ENCODE data around the gene TBX19.

TBX19 gene
- total RNA-seq: 0.73 to 7.5 (median 2.0) reads per million in 9 experiments

GRCh38 chr1:168280296-168280927 lies at the start of gene TBX19:
Gene TBX19, plus strand, starts transcription at chr1:168280877. Its CDS starts 214 bp downstream, at chr1:168281091.
- no peaks in the 10 kb centered on the region for H3K27me3 Mint-ChIP-seq
- H3K36me3 Mint-ChIP-seq (ENCODE audit: insufficient read depth): no peaks in the 10 kb centered on the region
- H3K4me1 Mint-ChIP-seq (ENCODE audit: low read depth in 2 of 2): peaks cover 3 to 15% of the 10 kb centered on the region in 2 donors
- no peak for DNase-seq
- no peak for ATAC-seq (replicated peaks)
- H3K9me3 Mint-ChIP-seq: no peaks in the 10 kb centered on the region
- H3K27ac Mint-ChIP-seq: peak within 1 kb of the TSS in 1 of 2 donors; percentile 35
- H3K4me3 Mint-ChIP-seq: no peak within 1 kb of the TSS

DNA sequence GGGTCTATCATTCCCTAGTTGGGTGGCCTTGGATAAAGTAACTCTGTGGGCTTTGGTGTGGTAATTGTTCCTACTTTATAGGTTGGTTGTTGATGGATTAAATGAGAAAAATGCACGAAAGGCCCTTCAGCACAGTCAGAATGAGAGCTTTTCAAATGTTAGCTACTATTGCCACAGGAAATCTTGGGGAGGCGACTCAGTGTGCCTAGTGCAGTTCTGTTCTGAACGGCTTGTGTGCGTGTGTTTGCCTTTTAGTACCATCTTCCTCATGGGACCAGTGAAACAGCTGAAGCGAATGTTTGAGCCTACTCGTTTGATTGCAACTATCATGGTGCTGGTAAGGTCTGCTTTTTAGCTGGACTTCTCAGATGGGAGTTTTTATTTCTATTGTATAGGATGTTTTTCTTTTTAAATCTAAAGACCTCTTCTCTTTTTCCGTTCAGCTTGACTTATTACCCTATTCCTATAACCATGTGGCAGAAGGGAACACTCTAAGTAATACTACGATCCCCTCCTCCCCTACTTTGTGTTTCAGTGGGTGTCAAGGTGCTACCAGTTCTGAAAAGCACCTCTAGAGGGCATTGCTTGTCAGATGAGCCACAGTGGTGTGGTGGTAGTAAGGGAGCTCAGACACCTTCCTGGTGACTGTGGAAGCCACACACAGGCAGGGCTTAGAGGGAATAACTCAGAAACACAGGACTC lies 45.7 kb upstream of the TBX19 start:
- no peak overlapping the region for H3K4me3 Mint-ChIP-seq
- H3K4me1 Mint-ChIP-seq (ENCODE audit: low read depth in 2 of 2): peaks cover 40 to 68% of the 10 kb centered on the region in 2 donors
- ATAC-seq (replicated peaks): peak; percentile 99
- H3K9me3 Mint-ChIP-seq: no peaks in the 10 kb centered on the region
- H3K36me3 Mint-ChIP-seq (ENCODE audit: insufficient read depth): peaks cover 73% of the 10 kb centered on the region
- H3K27ac Mint-ChIP-seq: peak overlapping the region; percentile 6 to 53
- no peaks in the 10 kb centered on the region for H3K27me3 Mint-ChIP-seq
- peak; percentile 37 to 51 (median 41) for DNase-seq

- peaks cover 39 to 66% of the 10 kb centered on the region in 2 donors for H3K4me1 Mint-ChIP-seq (ENCODE audit: low read depth in 2 of 2)
- H3K27ac Mint-ChIP-seq: peak overlapping the region; percentile 6 to 53
- peaks cover 77% of the 10 kb centered on the region for H3K36me3 Mint-ChIP-seq (ENCODE audit: insufficient read depth)
- ATAC-seq (replicated peaks): peak; percentile 27
- no peak overlapping the region for H3K4me3 Mint-ChIP-seq
- no peak for DNase-seq
- no peaks in the 10 kb centered on the region for H3K9me3 Mint-ChIP-seq
- no peaks in the 10 kb centered on the region for H3K27me3 Mint-ChIP-seq
Measured at GRCh38 chr1:168235548-168235885, 45.2 kb upstream of the TBX19 start.

- DNase-seq: no peak
- Mint-ChIP-seq H3K27me3 (no peaks in the 10 kb centered on the region), H3K9me3 (no peaks in the 10 kb centered on the region), H3K4me3 (no peak overlapping the region), H3K4me1 (ENCODE audit: low read depth in 2 of 2) (peaks cover 34 to 61% of the 10 kb centered on the region in 2 donors), H3K36me3 (ENCODE audit: insufficient read depth) (peaks cover 80% of the 10 kb centered on the region), H3K27ac (peak overlapping the region; percentile 6 to 53)
- ATAC-seq (replicated peaks): no peak
Measured at GRCh38 chr1:168235937-168236336, 44.7 kb upstream of the TBX19 start.

DNA sequence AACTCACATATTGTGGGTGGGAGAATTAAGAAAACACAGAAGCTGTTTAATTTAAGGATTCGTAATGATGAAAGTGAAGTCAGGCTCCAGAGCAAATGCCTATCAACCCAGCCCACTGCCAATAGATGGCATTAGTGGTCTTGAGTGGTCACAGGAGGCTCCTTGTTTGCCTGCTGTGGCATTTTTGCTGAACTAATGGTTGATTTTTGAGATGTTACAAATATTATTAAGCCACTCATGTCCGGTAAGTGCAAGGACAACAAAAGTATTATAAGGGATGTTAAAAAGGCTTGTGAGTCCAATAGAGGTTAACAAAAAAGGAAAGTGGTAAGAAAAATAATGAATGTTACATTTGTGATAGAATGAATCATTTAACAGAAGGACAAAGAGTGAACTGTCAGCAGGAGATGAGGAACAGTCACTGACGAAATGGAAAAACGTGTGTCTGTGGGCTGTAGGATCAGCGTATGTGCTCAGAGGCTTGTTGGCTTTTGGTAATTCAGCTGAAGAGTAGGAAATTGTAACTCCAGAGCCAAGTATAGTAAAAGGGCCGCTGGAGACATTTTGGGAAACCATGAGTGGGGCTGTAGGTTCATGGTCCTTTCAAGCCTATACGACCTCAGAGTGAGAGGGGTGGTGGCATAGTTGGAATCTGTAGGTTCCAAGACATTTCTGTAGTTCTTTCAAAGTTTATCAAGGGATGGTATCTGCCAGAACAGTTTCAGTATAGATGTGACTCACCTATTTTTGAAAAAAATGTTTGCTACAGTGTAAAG lies 43.7 kb upstream of the TBX19 start:
- H3K4me3 Mint-ChIP-seq: no peak overlapping the region
- H3K4me1 Mint-ChIP-seq (ENCODE audit: low read depth in 2 of 2): peaks cover 27 to 52% of the 10 kb centered on the region in 2 donors
- DNase-seq (no peak), ATAC-seq (replicated peaks) (no peak)
- peaks cover 80% of the 10 kb centered on the region for H3K36me3 Mint-ChIP-seq (ENCODE audit: insufficient read depth)
- no peaks in the 10 kb centered on the region for H3K9me3 Mint-ChIP-seq
- no peaks in the 10 kb centered on the region for H3K27me3 Mint-ChIP-seq
- H3K27ac Mint-ChIP-seq: peak overlapping the region in 1 of 2 donors; percentile 29

GRCh38 chr1:168243198-168243597 lies 37.5 kb upstream of the TBX19 start:
- Mint-ChIP-seq H3K4me1 (ENCODE audit: low read depth in 2 of 2) (peaks cover 34 to 39% of the 10 kb centered on the region in 2 donors), H3K36me3 (ENCODE audit: insufficient read depth) (peaks cover 82% of the 10 kb centered on the region), H3K27ac (peak overlapping the region; percentile 72 to 90), H3K9me3 (no peaks in the 10 kb centered on the region), H3K27me3 (no peaks in the 10 kb centered on the region), H3K4me3 (no peak overlapping the region)
- no peak for DNase-seq
- ATAC-seq (replicated peaks): no peak

DNA sequence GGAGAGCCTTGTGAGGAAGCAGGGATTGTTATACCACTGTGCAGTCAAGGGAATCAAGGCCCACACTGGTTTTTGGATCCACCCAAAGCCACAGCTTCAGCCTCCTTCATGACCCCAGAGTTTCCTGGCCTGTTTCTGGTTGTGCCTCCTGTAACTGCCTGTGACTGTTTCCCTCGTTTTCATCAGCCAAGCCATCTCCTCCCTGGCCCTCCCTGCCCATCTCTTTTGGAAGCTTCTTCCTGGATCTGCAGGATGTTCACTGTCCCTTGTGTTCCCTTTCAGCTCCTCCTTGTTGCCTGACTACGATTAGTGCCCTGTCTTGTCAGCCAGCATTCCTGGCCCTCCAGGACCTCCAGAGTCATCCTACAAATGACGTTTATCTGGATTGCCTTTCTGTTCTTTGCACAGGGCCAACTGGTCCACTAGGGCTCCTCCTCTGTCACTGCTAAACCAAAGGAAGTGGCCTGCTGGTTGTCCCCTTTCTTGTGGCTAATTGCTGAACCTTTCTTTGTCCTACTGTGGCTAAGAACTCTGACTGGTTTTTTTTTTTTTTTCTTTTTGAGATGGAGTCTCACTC lies 37.0 kb upstream of the TBX19 start:
- Mint-ChIP-seq H3K27ac (peak overlapping the region; percentile 72 to 90), H3K4me3 (peak overlapping the region in 1 of 2 donors; percentile 44), H3K4me1 (ENCODE audit: low read depth in 2 of 2) (peaks cover 38 to 42% of the 10 kb centered on the region in 2 donors), H3K27me3 (no peaks in the 10 kb centered on the region), H3K9me3 (no peaks in the 10 kb centered on the region), H3K36me3 (ENCODE audit: insufficient read depth) (peaks cover 85% of the 10 kb centered on the region)
- DNase-seq (no peak), ATAC-seq (replicated peaks) (peak; percentile 78)

DNA sequence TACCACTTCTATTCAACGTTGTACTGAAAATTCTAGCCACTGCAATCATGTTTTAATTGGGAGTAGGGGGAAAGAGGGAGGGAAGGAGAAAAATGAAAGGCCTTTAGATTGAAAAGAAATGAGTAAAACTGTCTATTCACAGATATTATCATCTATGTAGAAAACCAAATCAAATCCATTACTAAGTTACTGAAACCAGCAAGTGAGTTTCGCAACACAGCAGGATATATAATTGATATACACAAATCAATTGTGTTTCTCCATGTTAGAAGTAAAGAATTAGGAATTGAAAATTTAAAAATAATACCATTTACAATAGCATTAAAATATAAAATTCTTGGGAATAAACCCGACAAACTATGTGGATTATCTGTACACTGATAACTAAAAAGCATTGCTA lies 35.6 kb upstream of the TBX19 start:
- peak overlapping the region in 1 of 2 donors; percentile 72 for H3K27ac Mint-ChIP-seq
- H3K4me1 Mint-ChIP-seq (ENCODE audit: low read depth in 2 of 2): peaks cover 42 to 52% of the 10 kb centered on the region in 2 donors
- H3K27me3 Mint-ChIP-seq: no peaks in the 10 kb centered on the region
- H3K4me3 Mint-ChIP-seq: no peak overlapping the region
- H3K9me3 Mint-ChIP-seq: no peaks in the 10 kb centered on the region
- peaks cover 83% of the 10 kb centered on the region for H3K36me3 Mint-ChIP-seq (ENCODE audit: insufficient read depth)
- ATAC-seq (replicated peaks) (no peak), DNase-seq (no peak)

DNA sequence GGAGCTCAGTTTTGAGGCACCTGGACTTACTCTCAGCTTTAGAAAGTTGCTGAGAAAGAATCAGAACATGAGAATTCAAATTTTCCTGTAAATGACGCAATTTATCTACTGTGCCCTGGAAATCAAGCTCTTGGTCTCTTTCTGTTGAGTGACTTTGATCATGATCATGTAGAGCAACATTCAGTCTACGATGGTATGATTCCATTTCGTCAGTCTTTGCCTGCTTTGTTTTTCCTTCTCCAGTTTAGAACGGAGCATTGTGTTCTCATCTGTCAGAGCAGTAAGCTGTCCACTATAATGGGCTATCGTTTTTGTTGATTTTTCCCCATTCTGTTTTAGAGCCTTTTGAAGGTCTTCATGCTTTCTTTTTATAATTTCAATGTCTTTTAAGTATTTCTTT lies 34.2 kb upstream of the TBX19 start:
- DNase-seq: no peak
- no peak overlapping the region for H3K27ac Mint-ChIP-seq
- no peaks in the 10 kb centered on the region for H3K9me3 Mint-ChIP-seq
- ATAC-seq (replicated peaks): no peak
- peaks cover 79% of the 10 kb centered on the region for H3K36me3 Mint-ChIP-seq (ENCODE audit: insufficient read depth)
- H3K4me3 Mint-ChIP-seq: no peak overlapping the region
- peaks cover 44 to 63% of the 10 kb centered on the region in 2 donors for H3K4me1 Mint-ChIP-seq (ENCODE audit: low read depth in 2 of 2)
- no peaks in the 10 kb centered on the region for H3K27me3 Mint-ChIP-seq

- Mint-ChIP-seq H3K4me1 (ENCODE audit: low read depth in 2 of 2) (peaks cover 27 to 45% of the 10 kb centered on the region in 2 donors), H3K36me3 (ENCODE audit: insufficient read depth) (peaks cover 69% of the 10 kb centered on the region), H3K27ac (peak overlapping the region; percentile 9 to 46), H3K4me3 (no peak overlapping the region), H3K9me3 (no peaks in the 10 kb centered on the region), H3K27me3 (no peaks in the 10 kb centered on the region)
- ATAC-seq (replicated peaks) (no peak), DNase-seq (no peak)
Measured at GRCh38 chr1:168252204-168252733, 28.4 kb upstream of the TBX19 start.

- Mint-ChIP-seq H3K36me3 (ENCODE audit: insufficient read depth) (peaks cover 40% of the 10 kb centered on the region), H3K27ac (no peak overlapping the region), H3K4me3 (no peak overlapping the region), H3K4me1 (ENCODE audit: low read depth in 2 of 2) (peaks cover 27 to 33% of the 10 kb centered on the region in 2 donors), H3K9me3 (no peaks in the 10 kb centered on the region), H3K27me3 (no peaks in the 10 kb centered on the region)
- ATAC-seq (replicated peaks) (no peak), DNase-seq (no peak)
Measured at GRCh38 chr1:168256164-168256563, 24.5 kb upstream of the TBX19 start.

GRCh38 chr1:168257397-168257796 lies 23.3 kb upstream of the TBX19 start:
- no peak for ATAC-seq (replicated peaks)
- Mint-ChIP-seq H3K27ac (peak overlapping the region in 1 of 2 donors; percentile 32), H3K36me3 (ENCODE audit: insufficient read depth) (peaks cover 31% of the 10 kb centered on the region)

DNA sequence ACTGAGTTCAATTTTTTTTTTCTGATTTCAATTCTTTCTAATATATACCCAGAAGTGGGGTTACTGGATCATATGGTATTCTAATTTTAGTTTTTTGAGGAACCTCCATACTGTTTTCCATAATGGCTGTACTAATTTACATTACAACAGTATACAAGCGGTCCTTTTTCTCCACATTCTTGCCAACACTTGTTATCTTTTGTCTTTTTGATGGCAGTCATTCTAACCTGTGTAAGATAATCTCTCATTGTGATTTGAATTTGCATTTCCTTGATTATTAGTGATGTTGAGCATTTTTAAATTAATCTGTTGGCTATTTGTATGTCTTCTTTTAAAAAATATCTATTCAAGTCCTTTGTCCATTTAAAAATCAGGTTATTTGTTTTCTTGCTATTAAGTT lies 21.1 kb upstream of the TBX19 start:
- ATAC-seq (replicated peaks) (no peak), DNase-seq (no peak)
- Mint-ChIP-seq H3K27ac (no peak overlapping the region), H3K4me1 (ENCODE audit: low read depth in 2 of 2) (peaks cover 21 to 23% of the 10 kb centered on the region in 2 donors), H3K27me3 (no peaks in the 10 kb centered on the region), H3K9me3 (no peaks in the 10 kb centered on the region), H3K4me3 (no peak overlapping the region), H3K36me3 (ENCODE audit: insufficient read depth) (peaks cover 19% of the 10 kb centered on the region)

More at GRCh38 chr1:168257397-168257796, 23.3 kb upstream of the TBX19 start:
- Mint-ChIP-seq H3K4me1 (ENCODE audit: low read depth in 2 of 2) (peaks cover 28 to 31% of the 10 kb centered on the region in 2 donors), H3K4me3 (no peak overlapping the region), H3K27me3 (no peaks in the 10 kb centered on the region), H3K9me3 (no peaks in the 10 kb centered on the region)
- no peak for DNase-seq
